Myocyte (in vitro differentiated cells): ENCODE results near the gene RTKN. TPM values are rescaled to one million over a fixed set of nuclear protein-coding genes. Genes with fewer than 3 reads are reported as not detected.
"Not testable (repeated sequence)": the region's sequence is repeated elsewhere in the genome, so short reads cannot be mapped to it uniquely, and the experiment has no call there.

Experiments used
- DNase-seq: peaks from one replicate; pipeline ENCODE4 v3.0.0-alpha.2; 2012; ENCODE audit warnings: low read depth
- polyA plus RNA-seq: library from polyadenylated mRNA; unstranded; fragments of >200 nt; gene quantifications from one replicate; pipeline ENCODE4 v1.2.1, GENCODE V29; 2012; ENCODE audit warnings: missing spikeins
- total RNA-seq: library from RNA; depleted of rRNA; stranded (reverse); fragments of >200 nt; gene quantifications from 2 replicates; pipeline ENCODE4 v1.2.3, GENCODE V29; 2014

The RTKN gene, protein sequence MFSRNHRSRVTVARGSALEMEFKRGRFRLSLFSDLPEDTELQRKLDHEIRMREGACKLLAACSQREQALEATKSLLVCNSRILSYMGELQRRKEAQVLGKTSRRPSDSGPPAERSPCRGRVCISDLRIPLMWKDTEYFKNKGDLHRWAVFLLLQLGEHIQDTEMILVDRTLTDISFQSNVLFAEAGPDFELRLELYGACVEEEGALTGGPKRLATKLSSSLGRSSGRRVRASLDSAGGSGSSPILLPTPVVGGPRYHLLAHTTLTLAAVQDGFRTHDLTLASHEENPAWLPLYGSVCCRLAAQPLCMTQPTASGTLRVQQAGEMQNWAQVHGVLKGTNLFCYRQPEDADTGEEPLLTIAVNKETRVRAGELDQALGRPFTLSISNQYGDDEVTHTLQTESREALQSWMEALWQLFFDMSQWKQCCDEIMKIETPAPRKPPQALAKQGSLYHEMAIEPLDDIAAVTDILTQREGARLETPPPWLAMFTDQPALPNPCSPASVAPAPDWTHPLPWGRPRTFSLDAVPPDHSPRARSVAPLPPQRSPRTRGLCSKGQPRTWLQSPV
- 43.3 and 56.6 TPM in 2 replicates for total RNA-seq
- polyA plus RNA-seq, result 32.8 TPM

GRCh38 chr2:74441690-74442482 is at the start of gene RTKN:
TSS of gene RTKN (minus strand) at chr2:74441937. CDS start at chr2:74441816, 121 bp downstream.
- DNase-seq, result no peak

DNA sequence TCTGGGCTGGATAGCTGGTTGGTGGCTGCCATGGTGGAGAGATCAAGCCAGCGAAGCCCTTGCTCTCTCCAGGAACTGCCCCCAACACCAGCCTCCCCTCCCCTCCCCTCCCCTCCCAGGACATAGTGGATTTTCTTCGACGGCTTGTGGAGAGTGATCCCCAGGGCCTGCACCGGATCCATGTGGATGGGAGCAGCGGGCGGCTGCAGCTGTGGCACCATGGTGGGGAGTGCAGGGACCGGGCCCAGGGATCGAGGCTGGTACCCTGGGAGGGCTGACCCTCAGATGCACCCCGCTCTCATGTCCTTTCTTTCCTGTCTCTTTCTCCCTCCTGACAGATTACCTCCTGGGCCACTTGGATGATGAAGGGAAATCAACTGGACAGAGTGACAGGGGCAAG is 48.2 kb upstream of the RTKN start:
- no peak for DNase-seq

DNA sequence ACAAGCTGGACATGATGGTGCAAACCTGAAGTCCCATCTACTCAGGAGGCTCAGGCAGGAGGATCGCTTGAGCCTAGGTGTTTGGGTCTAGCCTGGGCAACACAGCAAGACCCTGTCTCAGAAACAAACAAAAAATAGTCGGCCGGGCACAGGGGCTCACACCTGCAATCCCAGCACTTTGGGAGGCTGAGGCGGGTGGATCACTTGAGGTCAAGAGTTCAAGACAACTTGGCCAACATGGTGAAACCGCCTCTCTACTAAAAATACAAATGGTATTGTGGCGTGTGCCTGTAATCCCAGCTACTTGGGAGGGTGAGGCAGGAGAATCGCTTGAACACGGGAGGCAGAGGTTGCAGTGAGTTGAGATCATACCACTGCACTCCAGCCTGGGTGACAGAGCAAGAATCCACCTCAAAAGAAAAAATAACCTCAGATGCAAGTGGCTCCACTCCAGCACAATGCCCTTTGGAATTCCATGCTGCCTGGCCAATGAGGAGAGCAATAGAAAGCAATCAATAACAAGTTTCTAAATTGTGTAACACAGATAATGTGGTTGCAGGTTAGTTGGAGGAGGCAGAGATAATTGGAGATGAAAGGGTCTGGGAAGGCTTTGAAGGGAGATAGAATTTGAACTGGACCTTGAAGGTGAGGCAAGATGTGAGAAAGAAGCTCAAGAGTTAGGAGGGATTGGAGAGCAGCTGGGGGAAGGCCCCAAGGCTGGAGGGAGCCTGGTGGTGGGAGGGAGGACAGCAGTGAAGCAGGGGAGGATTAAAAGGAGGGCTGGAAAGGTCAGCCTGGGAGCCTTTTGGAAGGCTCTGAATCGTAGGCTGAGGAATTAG is 47.1 kb upstream of the RTKN start:
- DNase-seq, result no peak

- DNase-seq, result no peak
Observed at GRCh38 chr2:74486141-74486540, 44.4 kb upstream of the RTKN start.

DNA sequence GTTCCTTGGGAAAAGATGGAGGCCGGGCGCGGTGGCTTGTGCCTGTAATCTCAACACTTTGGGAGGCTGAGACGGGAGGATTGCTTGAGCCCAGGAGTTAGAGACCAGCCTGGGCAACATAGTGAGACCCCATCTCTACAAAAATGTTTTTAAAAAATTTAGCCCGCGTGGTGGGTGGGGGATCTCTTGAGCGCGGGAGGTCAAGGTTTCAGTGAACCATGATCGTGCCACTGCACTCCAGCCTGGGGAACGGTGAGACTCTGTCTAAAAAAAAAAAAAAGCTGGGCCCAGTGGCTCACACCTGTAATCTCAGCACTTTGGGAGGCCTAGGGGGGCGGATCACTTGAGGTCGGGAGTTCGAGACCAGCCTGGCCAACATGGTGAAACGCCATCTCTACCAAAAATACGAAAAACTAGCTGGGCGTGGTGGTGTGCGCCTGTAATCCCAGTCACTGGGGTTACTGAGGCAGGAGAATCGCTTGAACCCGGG is 42.0 kb upstream of the RTKN start:
- DNase-seq, result not testable (repeated sequence)

- DNase-seq, result peak; percentile 97
Observed at GRCh38 chr2:74482801-74483674, 41.3 kb upstream of the RTKN start, which contains the start of the genes CCDC142 and TTC31. TSS of gene CCDC142 (minus strand) at chr2:74482998. CDS start at chr2:74482837, 161 bp downstream. TSS of gene TTC31 (plus strand) at chr2:74483081. CDS start at chr2:74483096, 15 bp downstream.

GRCh38 chr2:74481961-74482800 is 40.4 kb upstream of the RTKN start:
- DNase-seq, result no peak

GRCh38 chr2:74481431-74481830 is 39.7 kb upstream of the RTKN start:
- DNase-seq, result no peak

DNA sequence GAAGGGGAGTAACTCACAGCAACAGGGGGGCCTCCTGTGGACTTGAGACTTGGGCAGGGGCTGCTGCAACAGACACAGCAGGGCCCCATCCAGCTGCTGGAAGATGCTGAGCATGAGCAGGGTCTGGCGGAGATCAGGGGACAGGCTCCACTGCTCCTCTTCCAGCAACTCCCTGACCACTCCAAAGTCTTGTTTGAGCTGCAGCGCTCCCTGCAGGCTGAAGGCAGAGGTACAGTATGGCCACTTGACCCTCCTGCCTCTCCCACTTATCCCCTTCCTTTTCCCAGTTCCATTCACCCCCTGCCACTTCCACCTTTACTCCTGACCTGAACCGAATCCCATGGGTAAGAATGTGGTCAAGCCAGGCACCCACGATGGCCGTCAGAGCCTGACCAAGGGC is 33.2 kb upstream of the RTKN start:
- DNase-seq, result no peak

- no peak for DNase-seq
Observed at GRCh38 chr2:74474481-74474880, 32.7 kb upstream of the RTKN start.

DNA sequence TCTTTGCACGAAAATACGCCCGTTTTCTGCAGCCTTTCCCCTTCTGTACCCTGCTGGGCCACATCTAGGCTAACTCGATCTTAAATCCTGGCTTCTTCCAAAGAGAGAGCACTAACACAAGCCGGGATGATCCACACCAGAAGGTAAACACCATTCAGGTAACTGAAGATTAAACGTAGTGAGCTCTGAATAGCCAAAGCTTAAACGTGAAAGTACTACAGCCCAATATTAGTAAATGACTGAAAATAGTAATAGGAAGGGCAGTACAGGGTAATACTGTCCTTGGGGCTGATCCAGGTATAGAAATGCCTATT is 31.2 kb upstream of the RTKN start:
- DNase-seq, result no peak

GRCh38 chr2:74472086-74472944 is 30.6 kb upstream of the RTKN start, which contains the start of gene MRPL53:
TSS of gene MRPL53 (minus strand) at chr2:74472680. CDS start at chr2:74472660, 20 bp downstream.
- peak; percentile 97 for DNase-seq

- DNase-seq, result no peak
Observed at GRCh38 chr2:74471332-74472065, 29.8 kb upstream of the RTKN start.

GRCh38 chr2:74470742-74471141 is 29.0 kb upstream of the RTKN start:
- not testable (repeated sequence) for DNase-seq

- DNase-seq, result no peak
Observed at GRCh38 chr2:74464406-74464805, 22.7 kb upstream of the RTKN start.

- no peak for DNase-seq
Observed at GRCh38 chr2:74462786-74463105, 21.0 kb upstream of the RTKN start.

GRCh38 chr2:74462054-74462785 is 20.5 kb upstream of the RTKN start:
- no peak for DNase-seq
